GM23248 (cell line): ENCODE results near the gene ZSCAN10. TPM values are rescaled to one million over a fixed set of nuclear protein-coding genes. Genes with fewer than 3 reads are reported as not detected.
A peak's percentile ranks its signal among the peaks of the same experiment; 100 is the strongest.

Experiments
- DNase-seq: peaks from one replicate; pipeline ENCODE4 v3.0.0-alpha.2; 2015
- H2AFZ ChIP-seq: fragments of 200-600 bp; sonication (generic); 2 replicates; pipeline ENCODE4 v1.6.1; 2016; ENCODE audit warnings: antibody characterized with exemption
- H3F3A ChIP-seq: fragments of 200-600 bp; sonication (generic); 2 replicates; pipeline ENCODE4 v1.6.1; 2016; ENCODE audit warnings: mild to moderate bottlenecking, antibody characterized with exemption, mixed run types; ENCODE audit not compliant: insufficient read depth
- H3K27ac ChIP-seq: fragments of 200-600 bp; sonication (generic); 2 replicates; pipeline ENCODE4 v1.5.1; 2016; ENCODE audit warnings: mild to moderate bottlenecking
- H3K27me3 ChIP-seq: fragments of 200-600 bp; sonication (generic); replicated peaks from 2 replicates; pipeline ENCODE4 v1.6.1; 2016; ENCODE audit warnings: mild to moderate bottlenecking; ENCODE audit not compliant: insufficient read depth
- H3K36me3 ChIP-seq: fragments of 200-600 bp; sonication (generic); 2 replicates; pipeline ENCODE4 v1.6.1; 2016; ENCODE audit warnings: low read depth, mild to moderate bottlenecking
- H3K4me1 ChIP-seq: fragments of 200-600 bp; sonication (generic); 2 replicates; pipeline ENCODE4 v1.6.1; 2016; ENCODE audit warnings: mild to moderate bottlenecking; ENCODE audit not compliant: insufficient read depth
- H3K4me2 ChIP-seq: fragments of 200-600 bp; sonication (generic); one replicate; pipeline ENCODE4 v1.6.1; 2016; ENCODE audit warnings: mild to moderate bottlenecking; ENCODE audit not compliant: unreplicated experiment
- H3K4me3 ChIP-seq: fragments of 200-600 bp; sonication (generic); 2 replicates; pipeline ENCODE4 v1.5.1; 2016; ENCODE audit warnings: mild to moderate bottlenecking
- H3K79me2 ChIP-seq: fragments of 200-600 bp; sonication (generic); 2 replicates; pipeline ENCODE4 v1.6.1; 2016; ENCODE audit warnings: mild to moderate bottlenecking; ENCODE audit not compliant: insufficient read depth
- H3K9ac ChIP-seq: fragments of 200-600 bp; sonication (generic); 2 replicates; pipeline ENCODE4 v1.6.1; 2016; ENCODE audit warnings: mild to moderate bottlenecking
- H3K9me2 ChIP-seq: fragments of 200-600 bp; sonication (generic); 2 replicates; pipeline ENCODE4 v1.6.1; 2016; ENCODE audit warnings: mixed run types, mild to moderate bottlenecking, moderate library complexity; ENCODE audit not compliant: insufficient read depth
- H3K9me3 ChIP-seq: fragments of 200-600 bp; sonication (generic); one replicate; pipeline ENCODE4 v1.6.1; 2017; ENCODE audit warnings: low read depth
- H4K20me1 ChIP-seq: fragments of 200-600 bp; sonication (generic); 2 replicates; pipeline ENCODE4 v1.6.0; 2016; ENCODE audit not compliant: insufficient read depth
- EZH2 ChIP-seq: fragments of 200-600 bp; sonication (generic); IDR thresholded peaks from 2 replicates; pipeline ENCODE4 v1.6.1; 2018; ENCODE audit warnings: antibody characterized with exemption, mild to moderate bottlenecking; ENCODE audit not compliant: insufficient read depth, poor library complexity, severe bottlenecking
- EZH2phosphoT487 ChIP-seq: fragments of 200-600 bp; sonication (generic); IDR thresholded peaks from 2 replicates; pipeline ENCODE4 v1.6.1; 2018; ENCODE audit warnings: antibody characterized with exemption, moderate library complexity, mild to moderate bottlenecking, low read depth; ENCODE audit not compliant: insufficient read depth
- WGBS, 2 experiments: methylation state at CpG; one replicate each; pipeline ENCODE4 v1.1.6; 2015 to 2017; ENCODE audit warnings: low lambda C conversion rate in 2 of 2, low coverage in 1 of 2; ENCODE audit errors: missing lambda C conversion rate in 2 of 2; 5-methylcytosine and 5-hydroxymethylcytosine counted together
- in situ Hi-C: fragments of 300-500 bp; cut with MboI; formaldehyde crosslinking; loops from 2 replicates; pipeline ENCODE4 v1.15.0; 2020
- polyA plus RNA-seq: library from polyadenylated mRNA; unstranded; fragments of >200 nt; fragmentation: Nextera tagmentation; extraction: Ambion mirVana; gene quantifications from 2 replicates; pipeline ENCODE4 v1.2.1, GENCODE V29; 2016
- total RNA-seq: library from RNA; depleted of rRNA; stranded (reverse); fragments of >200 nt; shearing (Covaris generic); gene quantifications from 2 replicates; pipeline ENCODE4 v1.2.3, GENCODE V29; 2014

Gene ZSCAN10
- total and polyA plus RNA-seq, 2 experiments from 2014 or later, result 0.08 TPM; not detected in 1

- in situ Hi-C loops, result no loop called here
- no peak within 1 kb of the TSS for H3K27ac ChIP-seq
Observed at GRCh38 chr16:3112058-3112880, 13.2 kb upstream of the ZSCAN10 start, which contains the start of gene ZNF205. Gene ZNF205, plus strand, starts transcription at chr16:3112586. Its CDS starts 845 bp downstream, at chr16:3113431.

GRCh38 chr16:3106205-3106928, 7.3 kb upstream of the ZSCAN10 start:
- Histone ChIP-seq H2AFZ (peak overlapping the region; percentile 94), H3K4me1 (peaks cover 7% of the 10 kb centered on the region), H3K4me2 (peak overlapping the region; percentile 96), H3K9me2 (no peaks in the 10 kb centered on the region), H3K4me3 (peak overlapping the region; percentile 91), H3F3A (no peaks in the 10 kb centered on the region), H3K27ac (no peak overlapping the region), H3K9ac (peak overlapping the region; percentile 72), H3K79me2 (no peaks in the 10 kb centered on the region), H4K20me1 (no peaks in the 10 kb centered on the region), H3K9me3 (no peaks in the 10 kb centered on the region), H3K27me3 (no peaks in the 10 kb centered on the region), H3K36me3 (no peaks in the 10 kb centered on the region)
- WGBS, 2 experiments, result 3 to 5% methylated on average over 53 to 70 of the region's 74 CpGs
- TF ChIP-seq EZH2, result no peak
- TF ChIP-seq EZH2phosphoT487, result no peak
- in situ Hi-C loops, result no loop called here
- peak; percentile 93 for DNase-seq

More at GRCh38 chr16:3112058-3112880, 13.2 kb upstream of the ZSCAN10 start, which contains the start of gene ZNF205:
- Histone ChIP-seq H3K79me2 (peaks cover 17% of the 10 kb centered on the region), H3K9me2 (no peaks in the 10 kb centered on the region), H4K20me1 (no peaks in the 10 kb centered on the region), H3K4me2 (peak within 1 kb of the TSS; percentile 93), H3K9ac (peak within 1 kb of the TSS; percentile 84), H3K4me1 (peaks cover 4% of the 10 kb centered on the region), H2AFZ (peak within 1 kb of the TSS; percentile 98), H3K9me3 (no peaks in the 10 kb centered on the region), H3K36me3 (no peaks in the 10 kb centered on the region), H3K4me3 (peak within 1 kb of the TSS; percentile 99), H3F3A (no peaks in the 10 kb centered on the region), H3K27me3 (no peaks in the 10 kb centered on the region)
- 6 to 8% methylated on average over 21 to 23 of the region's 23 CpGs for WGBS, 2 experiments
- TF ChIP-seq EZH2, result no peak
- TF ChIP-seq EZH2phosphoT487, result no peak
- peak; percentile 76 for DNase-seq

- Histone ChIP-seq H3K9me3 (no peaks in the 10 kb centered on the region), H3K79me2 (no peaks in the 10 kb centered on the region), H3K9ac (no peak overlapping the region), H3F3A (no peaks in the 10 kb centered on the region), H3K4me2 (peak overlapping the region; percentile 2), H3K27me3 (0 out of 2 replicates have a peak, but pooled peaks cover 5% of the 10 kb centered on the region), H3K27ac (no peak overlapping the region), H3K4me1 (peaks cover 2% of the 10 kb centered on the region), H3K36me3 (no peaks in the 10 kb centered on the region), H3K4me3 (no peak overlapping the region), H2AFZ (peak overlapping the region; percentile 59), H4K20me1 (no peaks in the 10 kb centered on the region), H3K9me2 (no peaks in the 10 kb centered on the region)
- in situ Hi-C loops, result no loop called here
- no peak for DNase-seq
- TF ChIP-seq EZH2 (no peak), EZH2phosphoT487 (no peak)
- WGBS, 2 experiments, result 47 to 49% methylated on average over 27 of the region's 27 CpGs
Observed at GRCh38 chr16:3101841-3102470, 2.9 kb upstream of the ZSCAN10 start.
